ENCODE results near the gene PPM1F. TPM values are rescaled to one million over a fixed set of nuclear protein-coding genes. Genes with fewer than 3 reads are reported as not detected.
"Not testable (repeated sequence)": the region's sequence is repeated elsewhere in the genome, so short reads cannot be mapped to it uniquely, and the experiment has no call there.

Gene PPM1F
- total RNA-seq, 2 experiments from 2014 or later, result 15.3 to 15.7 TPM

DNA sequence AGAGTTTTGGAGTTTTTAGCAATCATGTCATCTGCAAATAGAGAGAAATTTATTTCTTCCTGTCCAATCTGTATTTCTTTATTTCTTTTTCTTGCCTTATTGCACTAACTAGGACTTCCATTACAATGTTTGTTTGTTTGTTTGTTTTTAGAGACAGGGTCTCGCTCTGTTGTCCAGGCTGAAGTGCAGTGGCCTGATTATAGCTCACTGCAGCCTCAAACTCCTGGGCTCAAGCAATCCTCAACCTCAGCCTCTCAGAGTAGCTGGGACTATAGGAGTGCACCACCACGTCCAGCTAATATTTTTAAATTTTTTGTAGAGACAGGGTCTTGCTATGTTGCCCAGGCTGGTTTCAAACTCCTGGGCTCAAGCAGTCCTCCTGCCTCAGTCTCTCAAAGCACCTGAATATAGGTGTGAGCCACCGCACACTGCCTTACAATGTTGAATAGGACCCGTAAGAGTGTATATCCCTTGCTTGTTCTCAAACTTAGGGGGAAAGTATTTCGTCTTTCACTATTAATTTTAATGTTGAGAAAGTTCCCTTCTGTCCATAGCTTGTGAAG, 55.6 kb downstream of the PPM1F start:
- ATAC-seq (no peak), DNase-seq (no peak)
- H3K27ac Mint-ChIP-seq, result no peak overlapping the region
- POLR2A ChIA-PET, result no interaction called here
- peaks cover 7% of the 10 kb centered on the region for H3K27me3 Mint-ChIP-seq (ENCODE audit: low read depth)
- CTCF ChIA-PET, result no interaction called here
- H3K4me1 Mint-ChIP-seq (ENCODE audit: low read depth), result no peaks in the 10 kb centered on the region
- no peaks in the 10 kb centered on the region for H3K36me3 Mint-ChIP-seq (ENCODE audit: low read depth)
- H3K9me3 Mint-ChIP-seq (ENCODE audit: insufficient read depth), result no peaks in the 10 kb centered on the region
- H3K4me3 Mint-ChIP-seq, result no peak overlapping the region

DNA sequence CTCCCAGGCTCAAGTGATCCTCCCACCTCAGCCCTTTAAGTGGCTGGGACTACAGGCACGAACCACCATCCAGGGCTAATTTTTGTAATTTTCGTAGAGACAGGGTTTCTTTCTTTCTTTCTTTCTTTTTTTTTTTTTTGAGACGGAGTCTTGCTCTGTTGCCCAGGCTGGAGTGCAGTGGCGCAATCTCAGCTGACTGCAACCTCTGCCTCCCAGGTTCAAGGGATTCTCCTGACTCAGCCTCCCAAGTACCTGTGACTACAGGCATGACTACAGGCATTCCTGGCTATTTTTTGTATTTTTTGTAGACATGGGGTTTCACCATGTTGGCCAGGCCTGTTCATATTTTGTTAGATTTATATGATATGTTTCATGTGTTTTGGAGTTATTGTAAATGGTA, 56.4 kb downstream of the PPM1F start:
- H3K9me3 Mint-ChIP-seq (ENCODE audit: insufficient read depth); H3K27me3 Mint-ChIP-seq (ENCODE audit: low read depth); H3K36me3 Mint-ChIP-seq (ENCODE audit: low read depth); CTCF ChIA-PET; DNase-seq; H3K4me1 Mint-ChIP-seq (ENCODE audit: low read depth); ATAC-seq; POLR2A ChIA-PET; H3K4me3 Mint-ChIP-seq; H3K27ac Mint-ChIP-seq: not testable (repeated sequence)

DNA sequence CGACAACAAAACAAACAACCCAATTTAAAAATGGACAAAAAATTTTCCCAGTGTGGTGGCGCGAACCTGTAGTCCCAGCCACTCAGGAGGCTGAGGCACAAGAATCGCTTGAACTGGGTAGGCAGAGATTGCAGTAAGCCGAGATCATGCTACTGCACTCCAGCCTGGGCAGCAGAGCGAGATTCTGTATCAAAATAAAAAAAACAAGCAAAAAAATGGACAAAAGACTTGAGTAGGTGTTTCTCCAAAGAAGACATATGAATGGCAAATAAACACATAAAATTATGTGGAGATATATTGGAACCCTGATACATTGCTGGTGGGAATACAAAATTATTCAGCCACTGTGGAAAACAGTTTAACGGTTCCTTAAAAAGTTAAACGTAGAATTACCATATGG, 57.8 kb downstream of the PPM1F start:
- no peak overlapping the region for H3K4me3 Mint-ChIP-seq
- CTCF ChIA-PET, result no interaction called here
- ATAC-seq (no peak), DNase-seq (no peak)
- peaks cover 7% of the 10 kb centered on the region for H3K27me3 Mint-ChIP-seq (ENCODE audit: low read depth)
- no peaks in the 10 kb centered on the region for H3K9me3 Mint-ChIP-seq (ENCODE audit: insufficient read depth)
- H3K4me1 Mint-ChIP-seq (ENCODE audit: low read depth), result no peaks in the 10 kb centered on the region
- POLR2A ChIA-PET, result no interaction called here
- no peaks in the 10 kb centered on the region for H3K36me3 Mint-ChIP-seq (ENCODE audit: low read depth)
- H3K27ac Mint-ChIP-seq, result no peak overlapping the region

DNA sequence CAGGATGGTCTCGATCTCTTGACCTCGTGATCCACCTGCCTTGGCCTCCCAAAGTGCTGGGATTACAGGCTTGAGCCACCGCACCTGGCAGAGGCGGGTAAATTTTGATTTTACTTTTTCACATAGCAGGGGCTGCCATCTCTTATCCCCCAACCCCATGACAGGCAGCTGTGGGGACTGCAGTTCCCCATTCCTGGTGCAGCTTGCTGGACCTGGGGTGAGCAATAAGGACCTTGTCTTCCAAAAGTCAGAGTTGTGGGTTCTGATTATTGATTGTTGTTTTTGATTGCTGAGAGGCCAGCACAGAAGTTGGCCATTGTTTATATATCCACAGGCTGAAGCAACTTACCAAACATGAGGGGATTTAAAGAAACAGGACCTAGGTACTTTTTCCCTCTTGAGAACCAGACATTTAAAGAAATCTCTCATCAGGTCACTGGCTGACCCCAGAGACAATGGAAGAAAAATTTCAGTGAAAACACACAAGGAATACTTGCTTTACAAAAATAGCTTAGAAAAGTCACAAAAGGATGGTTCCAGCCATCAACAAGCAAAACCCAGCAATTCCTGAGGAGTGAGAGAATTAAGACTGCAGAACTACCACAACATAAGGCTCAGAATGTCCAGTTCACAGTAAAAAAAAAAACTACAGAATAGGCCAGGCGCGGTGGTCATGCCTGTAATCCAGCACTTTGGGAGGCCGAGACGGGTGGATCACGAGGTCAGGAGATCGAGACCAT, 63.2 kb downstream of the PPM1F start:
- CTCF ChIA-PET, result no interaction called here
- Mint-ChIP-seq H3K27ac (no peak overlapping the region), H3K36me3 (ENCODE audit: low read depth) (no peaks in the 10 kb centered on the region)

DNA sequence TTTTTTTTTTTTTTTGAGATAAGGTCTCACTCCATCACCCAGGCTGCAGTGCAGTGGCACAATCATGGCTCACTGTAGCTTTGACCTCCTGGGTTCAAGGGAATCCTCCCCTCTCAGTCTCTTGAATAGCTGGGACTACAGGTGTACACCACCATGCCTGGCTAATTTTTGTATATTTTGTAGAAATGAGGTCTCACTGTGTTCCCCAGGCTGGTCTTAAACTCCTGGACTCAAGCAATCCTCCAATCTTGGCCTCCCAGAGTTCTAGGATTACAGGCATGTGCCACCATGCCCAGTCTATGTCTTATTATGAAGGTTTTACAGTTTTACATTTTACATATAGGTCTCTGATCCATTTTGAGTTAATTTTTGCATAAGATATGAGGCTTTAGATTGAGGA, 64.8 kb downstream of the PPM1F start:
- POLR2A ChIA-PET, result no interaction called here
- no peaks in the 10 kb centered on the region for H3K4me1 Mint-ChIP-seq (ENCODE audit: low read depth)
- H3K36me3 Mint-ChIP-seq (ENCODE audit: low read depth), result no peaks in the 10 kb centered on the region
- H3K4me3 Mint-ChIP-seq, result no peak overlapping the region
- no peak overlapping the region for H3K27ac Mint-ChIP-seq
- no peaks in the 10 kb centered on the region for H3K9me3 Mint-ChIP-seq (ENCODE audit: insufficient read depth)
- DNase-seq (no peak), ATAC-seq (no peak)
- H3K27me3 Mint-ChIP-seq (ENCODE audit: low read depth), result peaks cover 6% of the 10 kb centered on the region
- CTCF ChIA-PET, result no interaction called here

More for the DNA sequence above, 63.2 kb downstream of the PPM1F start:
- DNase-seq (no peak), ATAC-seq (no peak)
- Mint-ChIP-seq H3K9me3 (ENCODE audit: insufficient read depth) (no peaks in the 10 kb centered on the region), H3K4me3 (no peak overlapping the region), H3K27me3 (ENCODE audit: low read depth) (peaks cover 6% of the 10 kb centered on the region), H3K4me1 (ENCODE audit: low read depth) (no peaks in the 10 kb centered on the region)
- POLR2A ChIA-PET, result no interaction called here

DNA sequence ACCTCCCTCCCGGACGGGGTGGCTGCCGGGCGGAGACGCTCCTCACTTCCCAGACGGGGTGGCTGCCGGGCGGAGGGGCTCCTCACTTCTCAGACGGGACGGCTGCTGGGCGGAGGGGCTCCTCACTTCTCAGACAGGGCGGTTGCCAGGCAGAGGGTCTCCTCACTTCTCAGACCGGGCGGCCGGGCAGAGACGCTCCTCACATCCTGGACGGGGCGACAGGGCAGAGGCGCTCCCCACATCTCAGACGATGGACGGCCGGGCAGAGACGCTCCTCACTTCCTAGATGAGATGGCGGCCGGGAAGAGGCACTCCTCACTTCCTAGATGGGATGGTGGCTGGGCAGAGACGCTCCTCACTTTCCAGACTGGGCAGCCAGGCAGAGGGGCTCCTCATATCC, 68.7 kb downstream of the PPM1F start:
- H3K9me3 Mint-ChIP-seq (ENCODE audit: insufficient read depth); H3K27me3 Mint-ChIP-seq (ENCODE audit: low read depth); ATAC-seq; H3K27ac Mint-ChIP-seq; H3K4me1 Mint-ChIP-seq (ENCODE audit: low read depth); DNase-seq; CTCF ChIA-PET; H3K4me3 Mint-ChIP-seq; H3K36me3 Mint-ChIP-seq (ENCODE audit: low read depth); POLR2A ChIA-PET: not testable (repeated sequence)

DNA sequence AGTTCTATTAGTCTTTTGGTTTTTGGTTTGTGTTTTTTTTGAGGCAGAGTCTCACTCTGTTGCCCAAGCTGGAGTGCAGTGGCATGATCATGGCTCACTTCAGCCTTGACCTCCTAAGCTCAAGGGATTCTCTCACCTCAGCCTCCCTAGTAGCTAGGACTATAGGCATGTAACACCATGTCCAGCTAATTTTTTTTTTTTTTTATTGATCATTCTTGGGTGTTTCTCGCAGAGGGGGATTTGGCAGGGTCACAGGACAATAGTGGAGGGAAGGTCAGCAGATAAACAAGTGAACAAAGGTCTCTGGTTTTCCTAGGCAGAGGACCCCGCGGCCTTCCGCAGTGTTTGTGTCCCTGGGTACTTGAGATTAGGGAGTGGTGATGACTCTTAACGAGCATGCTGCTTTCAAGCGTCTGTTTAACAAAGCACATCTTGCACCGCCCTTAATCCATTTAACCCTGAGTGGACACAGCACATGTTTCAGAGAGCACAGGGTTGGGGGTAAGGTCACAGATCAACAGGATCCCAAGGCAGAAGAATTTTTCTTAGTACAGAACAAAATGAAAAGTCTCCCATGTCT, 69.8 kb downstream of the PPM1F start:
- ATAC-seq; H3K27me3 Mint-ChIP-seq (ENCODE audit: low read depth); H3K27ac Mint-ChIP-seq: not testable (repeated sequence)

DNA sequence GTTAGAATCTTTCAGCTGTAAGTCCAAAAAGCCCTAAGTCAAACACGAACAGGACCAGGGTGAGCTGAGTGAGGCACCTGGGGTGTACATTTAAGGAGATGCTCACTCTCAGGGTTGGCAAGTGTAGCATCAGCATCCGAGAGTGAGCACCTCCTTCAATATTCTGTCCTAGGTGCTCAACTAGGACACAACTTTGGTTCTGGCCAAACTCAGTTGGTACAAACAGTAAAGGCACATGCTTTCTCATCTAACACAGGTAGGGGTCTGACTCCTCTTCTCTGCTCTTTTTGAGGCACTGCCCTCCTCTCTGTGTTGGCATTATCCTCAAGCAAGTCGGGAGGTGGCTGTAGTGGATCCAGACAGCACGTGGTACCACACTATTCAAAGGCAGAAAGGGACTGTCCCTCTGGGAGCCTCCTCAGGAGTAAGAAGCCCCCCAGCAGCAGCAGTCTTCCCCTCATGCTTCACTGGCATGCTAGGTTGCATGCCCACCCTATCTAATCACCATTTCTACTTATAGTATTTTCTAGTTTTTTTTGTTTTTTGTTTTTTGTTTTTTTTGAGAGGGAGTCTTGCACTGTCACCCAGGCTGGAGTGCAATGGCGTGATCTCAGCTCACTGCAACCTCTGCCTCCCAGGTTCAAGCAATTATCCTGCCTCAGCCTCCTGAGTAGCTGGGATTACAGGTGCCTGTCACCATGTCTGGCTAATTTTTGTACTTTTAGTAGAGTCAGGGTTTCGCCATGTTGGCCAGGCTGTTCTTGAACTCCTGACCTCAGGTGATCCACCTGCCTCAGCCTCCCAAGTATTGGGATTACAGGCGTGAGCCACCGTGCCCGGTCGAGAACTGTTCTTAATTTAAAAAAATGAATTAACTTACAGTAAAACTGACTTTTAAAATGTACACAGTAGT, 70.6 kb downstream of the PPM1F start:
- ATAC-seq (no peak), DNase-seq (no peak)
- no peaks in the 10 kb centered on the region for H3K9me3 Mint-ChIP-seq (ENCODE audit: insufficient read depth)
- ChIA-PET CTCF (no interaction called here), POLR2A (no interaction called here)
- H3K27me3 Mint-ChIP-seq (ENCODE audit: low read depth), result no peaks in the 10 kb centered on the region
- no peak overlapping the region for H3K4me3 Mint-ChIP-seq
- no peaks in the 10 kb centered on the region for H3K36me3 Mint-ChIP-seq (ENCODE audit: low read depth)
- H3K27ac Mint-ChIP-seq, result no peak overlapping the region
- no peaks in the 10 kb centered on the region for H3K4me1 Mint-ChIP-seq (ENCODE audit: low read depth)

More for the DNA sequence above, 69.8 kb downstream of the PPM1F start:
- CTCF ChIA-PET; POLR2A ChIA-PET; H3K4me3 Mint-ChIP-seq; H3K36me3 Mint-ChIP-seq (ENCODE audit: low read depth); H3K9me3 Mint-ChIP-seq (ENCODE audit: insufficient read depth); H3K4me1 Mint-ChIP-seq (ENCODE audit: low read depth); DNase-seq: not testable (repeated sequence)

DNA sequence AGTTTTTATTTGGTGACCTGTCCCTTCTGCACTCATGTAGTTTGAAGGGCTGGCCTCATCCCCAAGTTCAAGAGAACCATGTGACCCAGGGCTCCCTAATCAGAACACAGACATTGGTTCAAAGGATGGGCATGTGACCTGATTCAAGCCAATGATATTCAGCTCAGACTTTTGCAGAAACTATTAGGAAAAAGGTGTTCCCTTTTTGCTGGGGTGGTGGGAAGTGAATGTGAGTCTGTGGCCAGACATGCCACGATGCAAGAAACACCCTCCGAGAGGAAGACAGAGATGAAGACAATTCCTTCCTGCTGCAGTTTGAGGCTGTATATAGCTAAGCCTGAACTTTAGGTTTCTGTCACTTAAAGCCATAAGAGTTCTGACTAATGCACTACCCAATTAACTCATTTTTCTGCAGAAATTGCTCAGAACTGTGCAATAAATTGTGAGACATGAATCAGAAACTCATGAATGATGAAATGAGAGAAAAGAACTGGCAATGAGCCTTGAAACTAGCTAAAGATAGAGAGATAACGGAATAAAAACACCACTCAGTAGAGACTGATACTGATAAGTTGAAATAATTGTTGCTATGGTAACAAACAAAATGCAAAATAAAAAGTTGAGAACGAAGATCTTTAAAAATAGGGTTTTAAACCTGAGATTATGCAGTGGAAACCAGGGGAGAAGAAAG, 76.0 kb downstream of the PPM1F start:
- no peaks in the 10 kb centered on the region for H3K36me3 Mint-ChIP-seq (ENCODE audit: low read depth)
- no peak overlapping the region for H3K4me3 Mint-ChIP-seq
- H3K27me3 Mint-ChIP-seq (ENCODE audit: low read depth), result no peaks in the 10 kb centered on the region
- ChIA-PET CTCF (interaction anchor here (0.9 to 1.0 kb wide), 3 partner anchors 9 to 114 kb away, joined by 3 to 6 read pairs (median 4); partner anchors contain the start of gene MAPK1), POLR2A (no interaction called here)
- no peaks in the 10 kb centered on the region for H3K9me3 Mint-ChIP-seq (ENCODE audit: insufficient read depth)
- H3K4me1 Mint-ChIP-seq (ENCODE audit: low read depth), result peaks cover 11% of the 10 kb centered on the region
- ATAC-seq (peak; percentile 61), DNase-seq (no peak)
- no peak overlapping the region for H3K27ac Mint-ChIP-seq

DNA sequence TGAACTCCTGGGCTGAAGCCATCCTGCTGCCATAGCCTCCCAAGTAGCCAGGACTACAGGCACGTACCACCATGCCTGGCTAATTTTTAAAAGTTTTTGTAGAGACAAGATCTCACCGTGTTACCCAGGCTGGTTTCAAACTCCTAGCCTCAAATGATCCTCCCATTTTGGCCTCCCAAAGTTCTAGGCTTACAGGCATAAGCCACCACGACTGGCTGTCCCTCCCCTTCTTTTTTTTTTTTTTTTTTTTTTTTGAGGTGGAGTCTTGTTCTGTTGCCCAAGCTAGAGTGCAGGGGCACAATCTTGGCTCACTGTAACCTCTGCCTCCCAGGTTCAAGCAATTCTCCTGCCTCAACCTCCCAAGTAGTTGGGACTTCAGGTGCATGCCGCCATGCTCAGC, 77.7 kb downstream of the PPM1F start:
- DNase-seq; H3K9me3 Mint-ChIP-seq (ENCODE audit: insufficient read depth); ATAC-seq; H3K36me3 Mint-ChIP-seq (ENCODE audit: low read depth); CTCF ChIA-PET; POLR2A ChIA-PET; H3K27me3 Mint-ChIP-seq (ENCODE audit: low read depth); H3K4me3 Mint-ChIP-seq; H3K27ac Mint-ChIP-seq: not testable (repeated sequence)
- peaks cover 11% of the 10 kb centered on the region for H3K4me1 Mint-ChIP-seq (ENCODE audit: low read depth)

DNA sequence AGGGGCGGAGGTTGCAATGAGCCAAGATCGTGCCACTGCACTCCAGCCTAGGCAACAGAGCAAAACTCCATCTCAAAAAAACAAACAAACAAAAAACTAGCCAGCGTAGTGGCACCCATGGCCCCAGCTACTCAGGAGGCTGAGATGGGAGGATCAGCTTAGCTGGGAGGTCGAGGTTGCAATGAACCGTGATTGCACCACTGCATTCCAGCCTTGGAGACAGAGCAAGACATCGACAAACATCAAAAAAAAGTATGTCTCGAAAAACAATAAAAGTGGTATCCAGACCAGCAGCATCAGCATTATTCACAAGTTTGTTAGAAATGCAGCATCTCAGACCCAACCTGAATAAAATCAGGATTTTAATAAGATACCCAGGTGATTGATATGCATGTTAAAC, 79.0 kb downstream of the PPM1F start:
- Mint-ChIP-seq H3K36me3 (ENCODE audit: low read depth) (no peaks in the 10 kb centered on the region), H3K9me3 (ENCODE audit: insufficient read depth) (no peaks in the 10 kb centered on the region), H3K27me3 (ENCODE audit: low read depth) (peaks cover 4% of the 10 kb centered on the region), H3K27ac (no peak overlapping the region), H3K4me3 (no peak overlapping the region), H3K4me1 (ENCODE audit: low read depth) (peaks cover 12% of the 10 kb centered on the region)
- ChIA-PET POLR2A (no interaction called here), CTCF (no interaction called here)
- DNase-seq (no peak), ATAC-seq (no peak)
